Measurements from ENCODE around the gene FAM20A.
A peak's percentile ranks its signal among the peaks of the same experiment; 100 is the strongest.
"Not testable (repeated sequence)": the region's sequence is repeated elsewhere in the genome, so short reads cannot be mapped to it uniquely, and the experiment has no call there.

FAM20A gene

DNA sequence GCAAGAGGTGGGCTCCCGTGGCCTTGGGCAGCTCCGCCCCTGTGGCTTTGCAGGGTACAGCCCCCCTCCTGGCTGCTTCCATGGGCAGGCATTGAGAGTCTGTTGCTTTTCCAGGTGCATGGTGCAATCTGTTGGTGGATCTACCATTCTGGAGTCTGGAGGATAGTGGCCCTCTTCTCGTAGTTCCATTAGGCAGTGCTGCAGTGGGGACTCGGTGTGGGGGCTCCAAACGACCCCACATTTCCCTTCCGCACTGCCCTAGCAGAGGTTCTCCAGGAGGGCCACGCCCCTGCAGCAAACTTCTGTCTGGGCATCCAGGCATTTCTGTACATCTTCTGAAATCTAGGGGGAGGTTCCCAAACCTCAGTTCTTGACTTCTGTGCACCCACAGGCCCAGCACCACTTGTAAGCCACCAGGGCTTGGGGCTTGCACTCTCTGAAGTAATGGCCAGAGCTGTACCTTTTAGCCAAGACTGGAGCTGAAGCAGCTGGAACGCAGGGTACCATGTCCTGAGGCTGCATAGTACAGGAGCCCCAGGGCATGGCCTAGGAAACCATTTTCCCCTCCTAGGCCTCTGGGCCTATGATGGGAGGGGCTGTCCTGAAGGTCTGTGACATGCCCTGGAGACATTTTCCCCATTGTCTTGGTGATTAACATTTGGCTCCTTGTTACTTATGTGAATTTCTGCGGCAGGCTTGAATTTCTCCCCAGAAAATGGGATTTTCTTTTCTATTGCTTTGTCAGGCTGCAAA, 82.9 kb downstream of the FAM20A start:
- no peak for DNase-seq

DNA sequence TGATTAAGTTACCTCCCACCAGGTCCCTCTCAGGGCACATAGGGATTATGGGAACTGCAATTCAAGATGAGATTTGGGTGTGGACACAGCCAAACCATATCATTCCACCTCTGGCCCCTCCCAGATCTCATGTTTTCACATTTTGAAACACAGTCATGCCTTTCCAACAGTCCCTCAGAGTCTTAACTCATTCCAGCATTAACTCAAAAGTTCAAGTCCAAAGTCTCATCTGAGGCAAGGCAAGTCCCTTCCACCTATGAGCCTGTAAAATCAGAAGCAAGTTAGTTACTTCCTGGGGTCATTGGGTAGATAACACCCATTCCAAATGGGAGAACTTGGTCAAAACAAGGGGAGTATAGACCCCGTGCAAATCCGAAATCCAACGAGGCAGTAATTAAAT, 83.6 kb downstream of the FAM20A start:
- not testable (repeated sequence) for DNase-seq

DNA sequence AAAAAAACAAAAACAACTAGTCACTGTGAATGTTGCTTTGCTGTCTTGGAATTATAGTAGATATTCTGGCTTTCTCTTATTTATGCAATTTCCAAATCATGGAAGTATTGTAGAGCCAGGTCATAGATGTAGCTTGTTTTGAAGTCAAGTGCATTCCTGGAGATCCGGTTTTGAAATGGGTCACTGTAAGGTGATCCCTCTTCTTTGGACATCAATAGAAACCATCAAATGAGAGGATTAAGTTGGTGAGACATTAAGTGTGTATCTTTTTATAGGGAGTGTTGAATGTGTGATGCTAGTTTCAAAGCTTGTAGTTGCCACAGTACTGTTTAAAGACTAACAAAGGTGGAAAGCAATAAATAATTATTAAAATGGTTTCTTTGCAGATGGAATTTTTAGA, 84.4 kb downstream of the FAM20A start:
- no peak for DNase-seq

GRCh38 chr17:68514831-68515635, 86.1 kb downstream of the FAM20A start:
- DNase-seq, result peak in 1 of 3 experiments; percentile 16

DNA sequence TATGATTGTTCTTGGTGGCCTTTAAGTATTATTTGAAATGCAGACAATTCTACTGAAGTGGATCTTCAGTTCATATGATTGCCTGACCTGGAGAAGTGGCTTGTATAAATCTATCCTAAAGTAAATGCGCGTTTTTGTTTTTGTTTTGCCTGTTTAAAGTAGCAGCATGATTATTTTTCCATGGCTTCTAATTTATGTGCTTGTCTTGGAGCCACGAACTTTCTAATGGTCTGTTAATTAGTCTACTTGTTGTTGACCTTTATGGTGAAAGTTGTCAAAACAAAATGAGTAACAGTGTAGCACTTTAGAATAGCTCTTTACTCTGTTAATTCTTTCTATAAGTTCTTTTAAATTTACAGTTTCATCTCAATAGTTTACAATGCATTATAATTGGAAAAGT, 87.2 kb downstream of the FAM20A start:
- peak in 2 of 3 experiments; percentile 35 to 46 for DNase-seq

GRCh38 chr17:68512960-68513474, 88.2 kb downstream of the FAM20A start:
- peak; percentile 75 to 94 (median 78) for DNase-seq

- DNase-seq, result peak; percentile 91 to 97 (median 96)
These were observed 88.8 kb downstream of the FAM20A start, which contains the start of gene PRKAR1A for GRCh38 chr17:68512247-68512959. TSS of gene PRKAR1A (plus strand) at chr17:68512430. CDS start at chr17:68515400, 2,970 bp downstream.

DNA sequence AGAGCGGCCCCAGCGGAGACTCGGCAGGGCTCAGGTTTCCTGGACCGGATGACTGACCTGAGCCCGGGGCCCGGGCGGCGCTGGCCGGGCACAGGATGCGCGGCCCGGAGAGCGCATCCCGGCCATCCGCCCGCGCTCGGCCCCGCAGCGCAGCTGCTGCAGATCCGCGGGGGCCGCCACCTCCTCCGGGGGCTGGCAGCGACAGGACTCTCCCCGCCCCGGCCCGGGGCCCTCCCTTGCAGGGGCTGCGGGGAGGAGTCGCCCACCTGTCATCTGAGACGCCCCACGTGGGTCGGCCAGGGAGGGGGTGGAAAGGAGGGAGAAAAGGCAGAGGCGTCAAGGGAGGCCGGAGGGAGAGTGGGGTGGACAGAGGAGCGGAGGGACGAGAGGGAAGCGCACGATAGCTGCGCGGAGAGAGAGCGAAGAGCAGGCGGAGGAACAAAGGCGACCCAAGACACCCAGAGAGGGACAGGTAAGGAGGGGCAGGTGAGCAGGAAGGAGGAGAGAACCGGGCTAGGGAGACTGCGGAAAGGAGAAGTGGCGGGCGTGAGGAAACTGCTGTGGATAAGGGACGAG, 89.4 kb downstream of the FAM20A start:
- peak; percentile 76 to 97 (median 95) for DNase-seq

DNA sequence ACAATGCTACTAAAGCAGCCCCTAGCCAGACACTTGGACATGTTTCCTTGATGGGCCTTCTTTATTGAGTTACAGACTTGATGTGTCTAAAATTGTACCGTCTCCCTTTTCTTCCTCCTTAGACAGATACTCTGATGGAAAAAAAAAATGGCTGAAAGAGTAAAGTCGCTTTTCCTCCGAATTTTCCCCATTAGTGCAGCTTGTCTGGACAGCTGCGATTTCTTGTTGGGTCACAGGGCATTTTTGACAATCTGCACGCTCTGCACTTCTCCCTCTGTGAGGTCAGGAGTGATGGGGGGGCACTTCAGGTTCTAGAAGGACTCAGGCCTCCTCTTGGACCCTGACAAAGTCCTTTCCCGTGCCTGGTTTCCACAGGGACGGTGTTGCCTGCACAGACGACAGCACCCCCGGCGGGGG, 89.9 kb downstream of the FAM20A start:
- DNase-seq, result no peak

DNA sequence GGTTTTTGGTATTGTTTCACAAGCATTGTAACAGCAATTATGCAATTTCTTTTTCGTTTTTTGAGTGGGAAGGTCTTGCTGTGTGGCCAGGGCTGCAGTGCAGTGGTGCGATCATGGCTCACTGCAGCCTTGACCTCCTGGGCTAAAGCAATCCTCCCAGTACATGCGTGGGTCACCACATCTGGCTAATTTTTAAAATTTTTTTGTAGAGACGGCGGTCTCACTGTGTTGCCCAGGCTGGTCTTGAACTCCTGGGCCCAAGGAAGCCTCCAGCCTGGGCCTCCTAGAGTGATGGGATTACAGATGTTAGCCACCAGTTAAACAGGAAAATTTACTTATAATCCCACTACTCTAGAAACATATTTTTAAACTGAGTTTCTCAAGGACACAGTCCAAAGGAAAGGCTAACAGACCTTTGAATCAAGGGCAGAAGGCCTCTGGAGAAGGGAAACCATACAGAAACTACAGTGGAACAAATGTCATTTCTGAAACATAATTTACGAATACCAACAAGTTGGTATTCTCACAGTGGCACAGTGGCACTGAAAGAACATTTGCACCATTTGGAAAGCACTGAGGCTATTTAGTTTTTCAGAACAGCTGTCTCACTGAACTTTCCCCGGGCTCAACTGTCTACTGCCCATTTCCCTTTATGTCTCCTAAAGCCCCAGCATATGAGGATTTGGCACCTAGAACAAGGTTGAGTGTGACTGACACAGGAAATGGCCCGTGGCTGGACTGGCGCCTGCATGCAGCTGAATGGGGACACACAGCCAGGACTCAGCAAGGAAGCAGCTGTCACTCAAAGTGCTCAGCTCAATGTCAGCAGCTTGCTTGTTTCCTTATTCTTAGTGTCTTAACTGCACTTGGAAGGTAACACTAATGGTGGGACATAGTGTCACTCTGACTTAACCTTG, 91.8 kb downstream of the FAM20A start:
- peak; percentile 7 to 69 (median 35) for DNase-seq

DNA sequence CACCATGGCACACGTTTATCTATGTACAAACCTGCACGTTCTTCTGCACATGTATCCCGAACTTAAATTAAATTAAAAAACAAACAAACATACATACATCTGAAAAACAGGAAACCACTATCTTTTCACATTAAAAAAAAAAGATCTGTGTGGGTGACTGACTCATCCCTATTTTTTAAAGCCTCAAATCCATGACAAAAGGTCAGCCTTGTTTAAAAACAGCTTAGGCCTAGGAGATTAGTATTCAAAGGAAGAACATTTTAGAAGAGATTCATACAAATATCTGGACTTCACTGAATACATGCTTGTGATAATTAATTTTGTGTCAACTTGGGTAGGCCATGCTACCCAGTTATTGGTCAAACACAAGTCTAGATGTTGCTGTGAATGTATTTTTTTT, 93.6 kb downstream of the FAM20A start:
- no peak for DNase-seq

DNA sequence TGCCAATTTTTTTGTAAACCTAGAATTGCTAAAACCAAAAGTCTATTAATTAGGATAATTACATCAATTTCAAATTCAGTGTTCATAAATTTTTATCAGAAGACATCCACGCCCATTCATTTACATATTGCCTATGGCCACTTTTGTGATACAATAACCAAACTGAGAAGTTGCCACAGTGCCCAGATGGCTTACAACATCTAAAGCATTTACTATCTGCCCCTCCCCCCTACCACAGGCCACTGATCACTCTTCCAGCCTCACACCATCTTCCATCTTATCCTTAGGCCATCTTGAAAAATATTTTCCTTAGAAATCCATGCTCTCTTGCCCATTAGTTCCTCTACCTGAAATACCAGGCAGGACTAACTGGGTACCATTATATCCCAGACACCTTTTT, 95.2 kb downstream of the FAM20A start:
- DNase-seq, result no peak

DNA sequence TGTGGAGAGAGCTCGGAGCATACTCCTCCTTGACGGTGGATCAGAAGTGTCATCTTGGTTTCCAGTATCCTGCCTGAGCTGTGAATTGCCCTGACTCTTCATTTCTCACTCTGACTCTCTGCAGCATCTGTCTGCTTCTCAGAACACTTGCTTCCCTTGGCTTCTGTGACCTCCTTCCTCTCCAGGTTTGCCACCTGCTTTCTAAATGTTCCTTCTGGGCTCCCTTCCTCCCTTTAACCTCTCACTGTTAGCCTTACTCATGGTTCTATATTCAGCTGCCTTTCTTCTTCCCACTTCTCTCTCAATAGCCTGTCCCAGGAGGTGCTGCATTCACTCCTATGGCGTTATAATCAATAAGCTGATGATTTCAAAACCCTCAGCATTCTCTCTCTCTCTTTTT, 100.1 kb downstream of the FAM20A start:
- DNase-seq, result no peak

DNA sequence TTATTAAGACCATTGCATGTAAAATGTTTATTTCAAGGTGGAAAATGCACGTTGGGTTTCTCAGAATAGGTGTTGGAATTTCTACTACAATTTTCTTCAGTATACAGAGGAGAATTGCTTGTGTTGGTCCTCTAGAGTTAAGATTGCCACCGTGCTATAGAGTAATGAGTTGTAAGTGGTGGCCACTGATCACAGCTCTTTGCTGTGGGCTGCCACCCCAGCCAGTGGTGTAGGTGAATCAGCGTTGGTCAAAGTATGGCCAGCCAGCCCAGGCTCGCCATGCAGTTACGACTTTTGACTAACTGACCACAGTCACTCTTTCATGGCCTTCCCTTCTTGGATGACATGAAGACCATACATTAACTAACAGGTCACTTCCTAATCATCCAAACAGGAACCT, 101.6 kb downstream of the FAM20A start:
- DNase-seq, result no peak

DNA sequence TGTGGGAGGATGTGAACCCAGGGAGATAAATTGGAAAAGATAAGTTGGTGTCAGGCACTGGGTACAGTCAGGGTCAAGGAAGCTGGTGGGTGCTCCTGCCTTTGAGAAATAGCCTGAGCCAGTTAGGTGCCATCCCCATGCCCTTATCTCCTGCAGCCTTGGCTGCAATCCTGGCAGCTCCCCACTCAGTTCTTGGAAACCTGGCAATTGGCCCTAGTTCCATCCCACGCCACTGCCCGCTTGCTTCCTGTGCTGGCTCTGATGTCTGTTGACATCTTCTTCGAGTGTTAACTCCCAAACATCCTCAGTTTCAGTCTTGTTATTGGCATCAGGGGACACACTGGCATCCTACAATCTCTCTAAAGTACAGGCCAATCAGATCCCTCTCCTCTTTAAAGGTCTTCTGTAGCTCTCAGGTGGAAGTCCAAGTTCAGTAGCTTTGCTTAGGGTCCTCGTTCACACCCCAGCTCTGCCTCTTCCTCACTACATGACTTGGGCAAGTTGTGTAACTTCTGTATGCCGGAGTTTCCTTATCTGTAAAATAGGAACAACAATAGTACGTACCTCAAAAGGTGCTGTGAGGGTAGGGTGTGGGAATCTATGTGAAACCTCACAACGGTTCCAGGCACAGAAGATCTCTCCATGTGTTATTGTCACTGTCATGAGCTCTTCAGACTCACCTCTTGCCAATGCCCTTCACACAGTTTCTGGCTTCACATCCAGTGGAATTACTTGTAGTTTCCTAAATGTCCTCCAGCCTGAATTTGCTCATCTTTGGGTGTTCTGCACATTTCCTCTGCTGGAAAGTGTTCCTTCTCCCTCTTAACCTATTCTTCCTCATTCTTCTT, 102.5 kb downstream of the FAM20A start:
- no peak for DNase-seq

GRCh38 chr17:68497885-68498319, 103.3 kb downstream of the FAM20A start:
- no peak for DNase-seq

DNA sequence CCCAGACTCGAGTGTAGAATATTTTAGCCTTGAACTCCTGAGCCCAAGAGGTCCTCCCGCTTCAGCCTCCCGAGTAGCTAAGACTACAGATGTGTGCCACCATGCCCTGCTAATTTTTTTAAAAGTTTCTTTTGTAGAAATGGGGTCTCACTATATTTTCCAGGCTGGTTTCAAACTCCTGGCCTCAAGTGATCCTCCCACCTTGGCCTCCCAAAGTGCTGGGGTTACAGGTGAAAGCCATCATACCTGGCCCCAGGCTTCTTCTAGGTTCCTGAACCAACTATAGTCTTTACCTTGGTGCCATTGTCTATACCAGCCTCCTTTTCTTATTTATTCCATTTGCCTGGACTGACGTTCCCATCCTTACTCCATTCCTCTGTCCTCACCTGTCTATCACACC, 106.1 kb downstream of the FAM20A start:
- DNase-seq, result no peak

- not testable (repeated sequence) for DNase-seq
These were observed 108.6 kb downstream of the FAM20A start for GRCh38 chr17:68492394-68493054.

DNA sequence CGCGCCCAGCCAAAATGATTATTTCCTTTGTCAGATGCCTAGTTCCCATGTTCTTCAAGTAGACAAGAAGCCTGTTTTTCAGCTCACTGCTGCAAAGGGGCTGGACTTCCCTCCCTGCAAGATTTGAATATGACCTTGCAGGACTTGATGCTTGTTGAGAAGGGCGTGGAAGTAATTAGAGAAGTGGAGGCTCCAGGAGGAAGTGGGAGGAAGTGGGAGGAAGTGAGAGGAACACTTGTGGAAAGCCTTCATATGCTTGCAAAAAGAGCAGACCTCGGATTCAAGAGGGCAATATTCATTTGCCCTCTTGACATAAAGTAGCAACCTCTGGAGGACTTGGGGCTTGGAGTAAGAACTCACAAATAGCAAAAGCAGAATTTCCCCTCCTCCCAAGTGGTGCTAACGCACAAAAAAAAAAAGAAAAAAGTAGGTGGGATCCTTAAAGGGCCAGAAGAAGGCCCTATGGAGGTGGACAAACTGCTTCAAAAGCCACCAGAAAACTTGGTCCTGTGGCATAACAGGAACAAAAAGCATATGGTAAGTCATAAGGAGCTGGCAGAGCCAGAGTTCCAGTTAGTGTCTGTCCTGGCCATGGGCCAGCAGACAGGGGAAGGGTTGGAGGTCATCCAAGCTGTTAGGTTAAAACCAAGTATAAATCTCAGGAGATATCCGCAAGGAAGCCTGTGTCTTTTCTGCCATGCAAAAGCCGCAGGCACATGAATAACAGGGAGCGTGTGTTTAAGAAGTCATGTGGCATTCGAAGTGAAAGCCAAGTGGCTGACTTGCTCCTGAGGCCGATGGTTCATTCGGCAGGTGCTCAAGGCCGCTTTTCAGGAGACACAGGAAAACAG, 109.6 kb downstream of the FAM20A start:
- DNase-seq, result peak in 1 of 3 experiments; percentile 6
